Smooth muscle cell of the brain vasculature (primary cell): ENCODE results near the gene ELOVL7.
"Not testable (repeated sequence)": the region's sequence is repeated elsewhere in the genome, so short reads cannot be mapped to it uniquely, and the experiment has no call there.

ENCODE experiments used
- DNase-seq: peaks from one replicate; pipeline ENCODE4 v3.0.0-alpha.2; 2012; ENCODE audit warnings: low read depth, low spot score

Gene ELOVL7

GRCh38 chr5:60830581-60831127 is 13.4 kb downstream of the ELOVL7 start:
- no peak for DNase-seq

GRCh38 chr5:60829490-60830266 is 14.4 kb downstream of the ELOVL7 start:
- no peak for DNase-seq

GRCh38 chr5:60827201-60827600 is 16.9 kb downstream of the ELOVL7 start:
- DNase-seq = no peak

- DNase-seq = no peak
Observed at GRCh38 chr5:60826653-60827052, 17.4 kb downstream of the ELOVL7 start.

- no peak for DNase-seq
Observed at GRCh38 chr5:60823574-60823973, 20.5 kb downstream of the ELOVL7 start.

- no peak for DNase-seq
Observed at GRCh38 chr5:60822285-60822556, 21.8 kb downstream of the ELOVL7 start.

- DNase-seq = no peak
Observed at GRCh38 chr5:60821488-60822284, 22.4 kb downstream of the ELOVL7 start.

- DNase-seq = no peak
Observed at GRCh38 chr5:60820593-60821487, 23.2 kb downstream of the ELOVL7 start.

- not testable (repeated sequence) for DNase-seq
Observed at GRCh38 chr5:60816138-60816537, 27.9 kb downstream of the ELOVL7 start.

GRCh38 chr5:60814498-60814897 is 29.6 kb downstream of the ELOVL7 start:
- DNase-seq = no peak

- DNase-seq = no peak
Observed at GRCh38 chr5:60812426-60812825, 31.6 kb downstream of the ELOVL7 start.

GRCh38 chr5:60811105-60811504 is 33.0 kb downstream of the ELOVL7 start:
- DNase-seq = no peak

GRCh38 chr5:60810438-60811085 is 33.5 kb downstream of the ELOVL7 start:
- no peak for DNase-seq

GRCh38 chr5:60809891-60810425 is 34.1 kb downstream of the ELOVL7 start:
- DNase-seq = no peak

GRCh38 chr5:60806591-60807243 is 37.4 kb downstream of the ELOVL7 start:
- DNase-seq = no peak

- no peak for DNase-seq
Observed at GRCh38 chr5:60805463-60805862, 38.6 kb downstream of the ELOVL7 start.

GRCh38 chr5:60803712-60804111 is 40.4 kb downstream of the ELOVL7 start:
- no peak for DNase-seq

- DNase-seq = no peak
Observed at GRCh38 chr5:60802986-60803385, 41.1 kb downstream of the ELOVL7 start.

- no peak for DNase-seq
Observed at GRCh38 chr5:60802226-60802625, 41.8 kb downstream of the ELOVL7 start.

GRCh38 chr5:60797482-60798153 is 46.5 kb downstream of the ELOVL7 start:
- DNase-seq = no peak
